H1 (cell line): ENCODE results near the gene CAPN2.

Experiments used
- EZH2 ChIP-seq: fragments of 200-600 bp; sonication (generic); IDR thresholded peaks from 2 replicates; pipeline ENCODE4 v1.7.1; 2012; ENCODE audit warnings: low read depth, mild to moderate bottlenecking, moderate library complexity, low read length, inconsistent platforms; ENCODE audit not compliant: severe bottlenecking
- JUN ChIP-seq: IDR thresholded peaks from 2 replicates; pipeline ENCODE4 v1.6.1; 2011; ENCODE audit warnings: low read depth, mild to moderate bottlenecking, improper control_type of control experiment, low read length
- TF ChIP-seq, protein P1 (sequence below), 3 experiments: IDR thresholded peaks; 1 replicate in 2 of 3; 2 replicates in 1 of 3; pipeline versions ENCODE4 v1.5.1 to v1.6.1; 2011; ENCODE audit warnings: low read length in 3 of 3, mild to moderate bottlenecking in 3 of 3, inconsistent platforms in 2 of 3, low read depth in 1 of 3, moderate library complexity in 1 of 3; ENCODE audit not compliant: insufficient read depth in 1 of 3; ENCODE audit errors: control extremely low read depth in 1 of 3

GRCh38 chr1:223703668-223704013, 8.7 kb upstream of the CAPN2 start:
- TF ChIP-seq EZH2, result no peak
- TF ChIP-seq, protein P1, sequence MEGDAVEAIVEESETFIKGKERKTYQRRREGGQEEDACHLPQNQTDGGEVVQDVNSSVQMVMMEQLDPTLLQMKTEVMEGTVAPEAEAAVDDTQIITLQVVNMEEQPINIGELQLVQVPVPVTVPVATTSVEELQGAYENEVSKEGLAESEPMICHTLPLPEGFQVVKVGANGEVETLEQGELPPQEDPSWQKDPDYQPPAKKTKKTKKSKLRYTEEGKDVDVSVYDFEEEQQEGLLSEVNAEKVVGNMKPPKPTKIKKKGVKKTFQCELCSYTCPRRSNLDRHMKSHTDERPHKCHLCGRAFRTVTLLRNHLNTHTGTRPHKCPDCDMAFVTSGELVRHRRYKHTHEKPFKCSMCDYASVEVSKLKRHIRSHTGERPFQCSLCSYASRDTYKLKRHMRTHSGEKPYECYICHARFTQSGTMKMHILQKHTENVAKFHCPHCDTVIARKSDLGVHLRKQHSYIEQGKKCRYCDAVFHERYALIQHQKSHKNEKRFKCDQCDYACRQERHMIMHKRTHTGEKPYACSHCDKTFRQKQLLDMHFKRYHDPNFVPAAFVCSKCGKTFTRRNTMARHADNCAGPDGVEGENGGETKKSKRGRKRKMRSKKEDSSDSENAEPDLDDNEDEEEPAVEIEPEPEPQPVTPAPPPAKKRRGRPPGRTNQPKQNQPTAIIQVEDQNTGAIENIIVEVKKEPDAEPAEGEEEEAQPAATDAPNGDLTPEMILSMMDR (IDR thresholded peaks at IDR 0.05; ENCODE audit: control extremely low read depth in 1 of 3, insufficient read depth in 1 of 3, low read depth in 1 of 3, low read length in 3 of 3), result no peak
- no peak for TF ChIP-seq JUN
